ENCODE measurements around the gene ZNF222.

- no peak for TF ChIP-seq CTCF (IDR thresholded peaks at IDR 0.05)
- no peak for TF ChIP-seq POLR2A (IDR thresholded peaks at IDR 0.05)
These were observed 35.9 kb downstream of the ZNF222 start for GRCh38 chr19:44061038-44061437.
